ENCODE data around the gene ADAMTS12. TPM values are rescaled to one million over a fixed set of nuclear protein-coding genes. Genes with fewer than 3 reads are reported as not detected.
"Not testable (repeated sequence)": the region's sequence is repeated elsewhere in the genome, so short reads cannot be mapped to it uniquely, and the experiment has no call there.

ADAMTS12 gene, protein sequence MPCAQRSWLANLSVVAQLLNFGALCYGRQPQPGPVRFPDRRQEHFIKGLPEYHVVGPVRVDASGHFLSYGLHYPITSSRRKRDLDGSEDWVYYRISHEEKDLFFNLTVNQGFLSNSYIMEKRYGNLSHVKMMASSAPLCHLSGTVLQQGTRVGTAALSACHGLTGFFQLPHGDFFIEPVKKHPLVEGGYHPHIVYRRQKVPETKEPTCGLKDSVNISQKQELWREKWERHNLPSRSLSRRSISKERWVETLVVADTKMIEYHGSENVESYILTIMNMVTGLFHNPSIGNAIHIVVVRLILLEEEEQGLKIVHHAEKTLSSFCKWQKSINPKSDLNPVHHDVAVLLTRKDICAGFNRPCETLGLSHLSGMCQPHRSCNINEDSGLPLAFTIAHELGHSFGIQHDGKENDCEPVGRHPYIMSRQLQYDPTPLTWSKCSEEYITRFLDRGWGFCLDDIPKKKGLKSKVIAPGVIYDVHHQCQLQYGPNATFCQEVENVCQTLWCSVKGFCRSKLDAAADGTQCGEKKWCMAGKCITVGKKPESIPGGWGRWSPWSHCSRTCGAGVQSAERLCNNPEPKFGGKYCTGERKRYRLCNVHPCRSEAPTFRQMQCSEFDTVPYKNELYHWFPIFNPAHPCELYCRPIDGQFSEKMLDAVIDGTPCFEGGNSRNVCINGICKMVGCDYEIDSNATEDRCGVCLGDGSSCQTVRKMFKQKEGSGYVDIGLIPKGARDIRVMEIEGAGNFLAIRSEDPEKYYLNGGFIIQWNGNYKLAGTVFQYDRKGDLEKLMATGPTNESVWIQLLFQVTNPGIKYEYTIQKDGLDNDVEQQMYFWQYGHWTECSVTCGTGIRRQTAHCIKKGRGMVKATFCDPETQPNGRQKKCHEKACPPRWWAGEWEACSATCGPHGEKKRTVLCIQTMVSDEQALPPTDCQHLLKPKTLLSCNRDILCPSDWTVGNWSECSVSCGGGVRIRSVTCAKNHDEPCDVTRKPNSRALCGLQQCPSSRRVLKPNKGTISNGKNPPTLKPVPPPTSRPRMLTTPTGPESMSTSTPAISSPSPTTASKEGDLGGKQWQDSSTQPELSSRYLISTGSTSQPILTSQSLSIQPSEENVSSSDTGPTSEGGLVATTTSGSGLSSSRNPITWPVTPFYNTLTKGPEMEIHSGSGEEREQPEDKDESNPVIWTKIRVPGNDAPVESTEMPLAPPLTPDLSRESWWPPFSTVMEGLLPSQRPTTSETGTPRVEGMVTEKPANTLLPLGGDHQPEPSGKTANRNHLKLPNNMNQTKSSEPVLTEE (N-terminal part only)
- 0.52 TPM for total RNA-seq

DNA sequence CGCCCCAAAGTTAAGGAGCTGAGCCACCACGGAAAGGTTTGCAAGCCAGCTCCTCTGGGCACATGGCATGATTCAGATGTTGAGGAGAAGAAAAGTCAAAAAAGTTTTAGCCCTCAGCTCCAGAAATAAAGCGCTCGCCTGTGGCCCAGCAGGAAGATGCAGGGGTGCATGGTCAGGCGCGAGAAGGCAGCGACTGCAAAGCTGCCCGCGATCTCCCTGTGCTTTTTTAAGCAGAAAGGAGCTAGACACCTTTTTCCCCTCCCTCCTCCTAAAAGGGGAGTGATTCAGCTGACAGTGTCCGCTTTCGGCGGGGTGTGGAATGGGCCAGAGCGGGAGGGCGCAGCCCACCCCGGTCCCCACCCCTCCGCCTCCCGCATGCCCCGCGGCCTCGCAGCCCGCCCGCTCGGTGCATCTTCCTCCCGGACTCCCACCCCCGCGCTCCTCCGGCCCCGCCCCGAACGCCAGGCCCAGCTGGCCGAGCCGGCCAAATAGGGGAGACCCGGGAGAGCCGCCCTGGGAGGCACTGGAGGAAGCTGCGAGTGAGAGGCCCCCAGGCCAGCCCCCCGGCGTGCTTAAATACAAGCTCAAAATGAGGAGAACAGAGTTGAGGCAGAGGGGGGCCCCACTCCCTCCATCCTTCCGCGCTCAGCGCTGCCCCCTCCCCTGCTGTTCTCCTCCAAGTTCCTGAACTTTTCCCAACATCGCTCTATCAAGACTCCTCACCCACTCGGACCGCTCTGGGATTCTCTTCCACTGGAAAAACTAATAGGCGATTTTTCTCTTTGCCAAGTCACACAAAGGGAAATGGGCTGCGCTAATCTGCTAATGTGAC lies at the start of gene ADAMTS12:
ADAMTS12 (minus strand) TSS at position 203 of the 832 bp plus-strand sequence; CDS start at position 69, 134 bp downstream.
- ATAC-seq, result no peak

DNA sequence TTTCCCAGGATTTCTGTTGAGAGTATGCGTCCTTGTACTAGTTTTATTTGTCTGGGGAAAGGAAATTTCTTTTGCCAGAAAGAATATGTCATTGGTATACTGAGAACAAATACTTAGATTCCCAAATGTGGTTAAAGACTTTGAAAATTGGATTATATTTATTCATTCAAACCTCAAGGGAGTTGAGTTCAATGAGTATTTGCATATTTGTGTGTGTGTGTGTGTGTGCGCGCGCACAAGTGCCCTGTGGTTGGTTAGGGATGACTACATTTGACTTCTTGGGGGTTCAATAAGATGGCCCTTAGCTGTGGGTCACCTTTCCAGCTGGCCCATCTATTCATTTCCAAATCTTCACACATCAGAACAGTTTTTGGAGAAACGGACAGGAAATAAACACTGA lies 49.3 kb upstream of the ADAMTS12 start:
- no peak for ATAC-seq

DNA sequence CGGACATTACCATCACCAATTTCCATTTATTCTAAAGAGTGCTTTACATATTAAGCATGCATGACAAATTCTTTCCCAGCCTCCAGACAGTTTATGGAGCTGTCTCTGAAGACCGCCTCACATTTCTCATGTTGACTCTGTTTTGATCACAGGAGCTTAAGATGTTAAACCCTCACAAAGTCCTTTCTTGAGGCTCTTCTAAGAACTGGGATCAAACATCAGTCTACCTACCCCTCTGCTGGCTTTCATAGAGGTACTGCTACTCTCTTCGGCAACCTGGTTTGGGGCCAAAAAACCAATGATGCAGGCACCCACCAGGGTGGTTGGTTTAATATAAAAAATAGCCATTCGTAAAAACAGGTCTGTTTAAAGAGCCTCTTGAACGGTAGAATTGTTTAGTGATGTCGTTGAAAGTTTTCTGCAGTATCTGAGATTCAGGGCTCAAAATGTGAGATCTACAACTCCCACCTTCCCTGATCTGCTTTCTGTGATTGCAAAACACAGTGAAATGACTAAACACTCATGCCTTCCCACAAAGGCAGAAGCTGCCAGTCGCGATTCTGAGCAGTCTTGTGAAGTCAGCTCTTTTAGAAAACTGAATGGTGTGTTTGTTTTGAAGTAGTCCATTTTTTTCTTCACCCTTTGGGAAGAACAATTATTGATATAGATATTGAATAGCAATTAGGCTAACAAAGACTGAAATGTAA lies 47.9 kb upstream of the ADAMTS12 start:
- no peak for ATAC-seq

DNA sequence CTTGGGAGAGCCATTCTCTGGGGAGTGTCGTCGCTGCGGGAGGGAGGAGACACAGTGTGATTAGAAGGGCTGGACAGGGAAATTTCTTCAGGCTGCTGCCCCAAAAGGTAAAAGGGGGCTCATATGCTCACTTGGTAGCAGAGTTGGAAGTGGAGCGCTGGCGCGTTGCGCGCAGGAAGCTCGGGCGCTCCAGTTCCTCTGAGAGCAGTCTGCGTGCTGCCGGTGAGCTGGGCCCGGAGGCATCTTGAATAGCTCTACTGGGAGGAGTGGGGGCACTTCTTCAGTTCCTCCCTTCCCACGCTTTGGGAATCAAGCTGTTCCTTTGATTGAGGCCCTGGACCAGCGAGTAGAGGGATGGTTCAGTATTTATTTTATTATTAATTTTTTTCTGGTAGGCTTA lies 47.1 kb upstream of the ADAMTS12 start:
- no peak for ATAC-seq

DNA sequence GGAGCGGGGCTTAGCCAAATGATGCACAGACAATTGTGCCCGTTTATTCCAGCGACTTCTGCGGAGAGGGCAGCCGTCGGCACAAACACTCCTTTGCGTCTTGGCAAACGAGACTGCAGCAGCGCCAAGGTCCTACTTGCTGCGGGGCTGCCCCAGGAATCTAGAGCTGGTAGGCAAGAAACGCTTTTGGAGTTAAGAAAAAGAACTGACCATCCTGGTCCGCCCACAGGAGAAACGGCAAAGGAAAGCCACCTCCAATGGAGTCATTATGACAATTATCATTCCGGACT lies 46.7 kb upstream of the ADAMTS12 start:
- no peak for ATAC-seq

DNA sequence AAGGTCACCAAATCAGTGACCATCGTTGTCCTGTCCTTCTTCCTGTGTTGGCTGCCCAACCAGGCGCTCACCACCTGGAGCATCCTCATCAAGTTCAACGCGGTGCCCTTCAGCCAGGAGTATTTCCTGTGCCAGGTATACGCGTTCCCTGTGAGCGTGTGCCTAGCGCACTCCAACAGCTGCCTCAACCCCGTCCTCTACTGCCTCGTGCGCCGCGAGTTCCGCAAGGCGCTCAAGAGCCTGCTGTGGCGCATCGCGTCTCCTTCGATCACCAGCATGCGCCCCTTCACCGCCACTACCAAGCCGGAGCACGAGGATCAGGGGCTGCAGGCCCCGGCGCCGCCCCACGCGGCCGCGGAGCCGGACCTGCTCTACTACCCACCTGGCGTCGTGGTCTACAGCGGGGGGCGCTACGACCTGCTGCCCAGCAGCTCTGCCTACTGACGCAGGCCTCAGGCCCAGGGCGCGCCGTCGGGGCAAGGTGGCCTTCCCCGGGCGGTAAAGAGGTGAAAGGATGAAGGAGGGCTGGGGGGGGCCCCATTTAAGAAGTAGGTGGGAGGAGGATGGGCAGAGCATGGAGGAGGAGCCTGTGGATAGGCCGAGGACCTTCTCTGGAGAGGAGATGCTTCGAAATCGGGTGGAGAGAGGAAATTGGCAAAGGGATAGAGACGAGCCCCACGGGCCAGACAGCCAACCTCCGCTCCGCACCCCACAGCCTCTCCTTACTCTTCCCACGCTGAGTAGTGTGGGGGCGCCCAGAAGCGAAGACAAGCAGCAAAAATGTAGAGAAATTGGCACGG lies 46.1 kb upstream of the ADAMTS12 start:
- ATAC-seq, result no peak

DNA sequence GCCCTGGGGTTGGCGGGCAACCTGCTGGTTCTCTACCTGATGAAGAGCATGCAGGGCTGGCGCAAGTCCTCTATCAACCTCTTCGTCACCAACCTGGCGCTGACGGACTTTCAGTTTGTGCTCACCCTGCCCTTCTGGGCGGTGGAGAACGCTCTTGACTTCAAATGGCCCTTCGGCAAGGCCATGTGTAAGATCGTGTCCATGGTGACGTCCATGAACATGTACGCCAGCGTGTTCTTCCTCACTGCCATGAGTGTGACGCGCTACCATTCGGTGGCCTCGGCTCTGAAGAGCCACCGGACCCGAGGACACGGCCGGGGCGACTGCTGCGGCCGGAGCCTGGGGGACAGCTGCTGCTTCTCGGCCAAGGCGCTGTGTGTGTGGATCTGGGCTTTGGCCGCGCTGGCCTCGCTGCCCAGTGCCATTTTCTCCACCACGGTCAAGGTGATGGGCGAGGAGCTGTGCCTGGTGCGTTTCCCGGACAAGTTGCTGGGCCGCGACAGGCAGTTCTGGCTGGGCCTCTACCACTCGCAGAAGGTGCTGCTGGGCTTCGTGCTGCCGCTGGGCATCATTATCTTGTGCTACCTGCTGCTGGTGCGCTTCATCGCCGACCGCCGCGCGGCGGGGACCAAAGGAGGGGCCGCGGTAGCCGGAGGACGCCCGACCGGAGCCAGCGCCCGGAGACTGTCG lies 45.4 kb upstream of the ADAMTS12 start:
- no peak for ATAC-seq

DNA sequence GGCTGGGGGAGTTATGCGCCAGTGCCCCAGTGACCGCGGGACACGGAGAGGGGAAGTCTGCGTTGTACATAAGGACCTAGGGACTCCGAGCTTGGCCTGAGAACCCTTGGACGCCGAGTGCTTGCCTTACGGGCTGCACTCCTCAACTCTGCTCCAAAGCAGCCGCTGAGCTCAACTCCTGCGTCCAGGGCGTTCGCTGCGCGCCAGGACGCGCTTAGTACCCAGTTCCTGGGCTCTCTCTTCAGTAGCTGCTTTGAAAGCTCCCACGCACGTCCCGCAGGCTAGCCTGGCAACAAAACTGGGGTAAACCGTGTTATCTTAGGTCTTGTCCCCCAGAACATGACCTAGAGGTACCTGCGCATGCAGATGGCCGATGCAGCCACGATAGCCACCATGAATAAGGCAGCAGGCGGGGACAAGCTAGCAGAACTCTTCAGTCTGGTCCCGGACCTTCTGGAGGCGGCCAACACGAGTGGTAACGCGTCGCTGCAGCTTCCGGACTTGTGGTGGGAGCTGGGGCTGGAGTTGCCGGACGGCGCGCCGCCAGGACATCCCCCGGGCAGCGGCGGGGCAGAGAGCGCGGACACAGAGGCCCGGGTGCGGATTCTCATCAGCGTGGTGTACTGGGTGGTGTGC lies 44.7 kb upstream of the ADAMTS12 start, which contains the start of gene RXFP3:
RXFP3 (plus strand) TSS at position 6 of the 636 bp plus-strand sequence; CDS start at position 361, 355 bp downstream.
- no peak for ATAC-seq

DNA sequence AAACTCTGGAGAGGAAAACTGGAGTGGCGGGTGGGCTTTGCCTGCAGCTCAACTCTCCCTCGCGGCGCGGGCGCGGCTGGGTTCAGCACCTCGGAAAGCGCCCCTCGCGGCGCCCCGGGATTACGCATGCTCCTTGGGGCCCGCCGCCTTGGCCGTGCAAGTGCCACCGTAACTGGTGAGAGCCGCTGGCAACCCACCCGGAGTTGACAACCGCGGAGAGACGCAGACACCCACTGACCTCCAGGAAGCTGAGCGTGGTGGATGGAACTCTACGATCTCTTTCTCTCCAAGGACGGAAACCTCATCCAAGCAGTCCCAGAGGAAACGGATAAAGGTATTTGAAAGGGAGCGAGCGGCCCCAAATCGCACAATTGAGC lies 44.2 kb upstream of the ADAMTS12 start:
- ATAC-seq, result peak; percentile 45

DNA sequence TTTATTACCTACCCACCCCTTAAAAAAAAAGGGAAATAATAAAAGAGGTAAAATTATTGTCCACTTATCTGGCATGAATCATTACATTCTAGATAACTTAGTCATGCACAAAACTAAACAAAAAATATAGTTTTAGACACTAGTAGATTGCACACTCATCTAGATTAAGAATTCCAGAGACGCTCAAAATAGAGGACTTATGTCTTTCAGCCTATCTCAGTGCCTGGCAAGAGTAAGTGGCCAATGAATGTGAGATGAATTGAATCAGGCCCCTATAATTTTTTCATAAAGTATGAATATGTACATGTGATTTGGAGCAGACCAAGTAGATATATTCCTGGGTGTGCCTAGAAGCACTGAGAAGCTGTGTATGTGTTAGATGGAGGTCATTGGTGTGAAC lies 42.4 kb upstream of the ADAMTS12 start:
- no peak for ATAC-seq

DNA sequence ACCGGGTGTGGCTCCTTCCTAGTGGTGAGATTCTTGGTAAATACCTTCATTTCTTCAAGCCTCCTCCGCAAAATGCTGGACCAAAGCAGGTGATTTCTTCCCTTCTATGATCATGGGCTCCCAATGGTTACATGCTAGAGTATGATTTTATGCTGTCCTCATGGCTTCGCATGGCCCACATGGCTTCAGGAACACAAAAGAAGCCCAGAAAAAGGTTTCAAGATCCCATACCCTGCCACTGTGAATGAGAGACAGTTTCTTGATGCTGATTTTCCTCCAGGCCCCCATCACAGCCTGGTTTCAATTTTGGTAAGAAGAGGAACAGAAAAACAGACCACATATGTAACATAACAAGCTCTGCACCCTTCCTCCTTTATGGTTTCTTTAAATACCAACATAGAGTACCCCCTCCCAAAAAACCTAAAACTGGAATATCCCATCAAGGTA lies 42.0 kb upstream of the ADAMTS12 start:
- ATAC-seq, result no peak

DNA sequence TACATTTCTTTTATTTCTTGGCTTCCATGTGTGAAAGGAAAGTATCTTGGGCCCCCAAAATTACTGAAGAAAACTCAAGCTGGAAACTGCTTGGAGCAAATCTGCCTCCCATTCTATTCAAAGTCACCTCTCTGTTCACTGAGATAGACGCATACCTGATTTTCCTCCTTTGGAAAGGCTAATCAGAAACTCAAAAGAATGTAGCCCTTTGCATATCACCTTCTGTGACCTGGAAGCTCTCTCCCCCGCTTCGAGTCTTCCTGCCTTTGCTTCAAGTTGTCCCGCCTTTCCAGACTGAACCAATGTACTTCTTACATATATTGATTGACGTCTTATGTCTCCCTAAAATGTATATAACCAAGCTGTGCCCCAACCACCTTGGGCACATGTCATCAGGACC lies 39.3 kb upstream of the ADAMTS12 start:
- ATAC-seq, result no peak

DNA sequence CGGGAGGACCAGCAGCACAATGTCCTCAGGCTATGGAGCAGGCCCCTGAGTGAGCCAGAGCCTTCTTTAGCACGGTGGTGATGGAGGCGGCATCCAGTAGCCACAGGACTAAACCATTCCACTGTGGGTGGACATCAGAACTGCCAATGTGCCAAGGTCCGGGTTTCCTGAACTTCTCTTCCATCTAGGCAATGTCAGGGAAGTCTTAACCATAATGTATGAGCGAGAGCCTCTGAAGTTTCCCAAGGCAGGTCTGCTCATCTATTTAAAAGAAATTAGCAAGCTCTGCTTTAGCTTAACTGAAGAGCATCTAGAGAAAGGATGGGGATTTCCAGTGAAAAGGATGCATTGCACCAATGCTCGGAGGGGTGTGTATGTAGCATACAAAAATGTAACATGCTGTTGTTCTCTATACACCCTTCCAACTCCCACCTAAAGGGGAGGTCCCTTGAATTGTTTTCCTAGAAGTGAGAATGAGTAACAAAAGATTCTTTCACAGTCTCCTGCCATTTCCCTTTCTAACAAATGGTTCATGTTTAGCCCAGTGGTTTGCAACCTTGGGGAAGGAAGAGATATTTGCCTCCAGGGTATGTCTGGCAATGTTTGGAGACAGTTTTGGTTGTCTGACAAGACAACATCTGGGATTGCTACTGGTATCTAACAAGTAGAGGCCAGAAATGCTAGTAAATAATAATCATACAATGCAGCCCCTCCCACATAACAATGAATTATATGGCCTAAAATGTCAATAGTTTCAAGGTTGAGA lies 38.3 kb upstream of the ADAMTS12 start:
- ATAC-seq, result no peak

DNA sequence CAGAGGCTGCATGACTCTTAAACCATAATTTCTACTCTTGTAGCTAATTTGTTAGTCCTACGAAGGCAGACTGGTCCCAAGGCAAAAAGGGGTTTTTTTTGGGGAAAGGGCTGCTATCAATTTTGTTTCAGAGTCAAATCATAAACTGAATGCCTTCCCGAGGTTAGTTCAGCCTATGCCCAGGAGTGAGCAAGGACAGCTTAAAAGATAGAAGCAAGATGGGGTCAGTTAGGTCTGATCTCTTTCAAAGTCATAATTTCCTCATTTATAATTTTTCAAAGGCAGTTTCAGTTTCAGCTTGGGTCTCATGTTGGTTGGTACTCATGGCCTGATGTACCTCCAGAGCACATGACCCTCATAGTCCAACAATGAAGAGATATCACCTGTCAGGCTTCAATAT lies 36.5 kb upstream of the ADAMTS12 start:
- ATAC-seq, result no peak

DNA sequence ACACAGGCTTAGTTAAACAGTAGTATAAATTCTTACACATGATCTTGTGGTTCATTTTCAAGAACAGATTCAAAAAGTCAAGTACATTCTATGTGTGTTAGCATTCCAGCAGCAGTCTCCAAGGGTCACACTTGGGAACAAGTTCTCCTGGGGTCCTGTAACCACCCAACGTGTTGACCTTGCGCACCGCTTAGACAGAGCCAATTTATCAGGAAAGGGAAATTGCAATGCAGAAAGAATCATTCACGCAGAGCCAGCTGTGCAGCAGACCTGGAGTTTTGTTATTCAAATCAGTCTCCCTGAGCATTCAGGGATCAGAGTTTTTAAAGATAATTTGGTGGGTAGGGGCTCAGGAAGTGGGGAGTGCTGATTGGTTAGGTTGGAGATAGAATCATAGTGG lies 35.9 kb upstream of the ADAMTS12 start:
- no peak for ATAC-seq

DNA sequence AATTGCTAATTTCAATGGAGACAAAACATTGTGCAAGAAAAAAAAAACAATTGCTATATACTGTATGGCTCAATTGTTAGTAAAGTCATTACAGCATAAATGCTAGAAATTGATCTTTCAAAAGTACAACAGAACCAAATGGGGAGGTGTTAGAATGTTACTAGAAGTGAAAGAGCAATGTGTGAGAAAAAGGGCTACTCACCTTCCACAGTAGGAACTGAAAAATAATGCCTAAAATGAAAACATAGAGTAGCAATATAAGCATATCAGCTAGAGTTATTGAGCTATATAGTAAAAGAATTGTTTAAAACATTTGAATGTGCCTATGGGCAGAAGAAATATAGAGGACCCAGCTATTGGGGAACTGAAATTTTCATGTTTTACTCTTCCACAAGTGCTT lies 33.5 kb upstream of the ADAMTS12 start:
- ATAC-seq, result no peak

DNA sequence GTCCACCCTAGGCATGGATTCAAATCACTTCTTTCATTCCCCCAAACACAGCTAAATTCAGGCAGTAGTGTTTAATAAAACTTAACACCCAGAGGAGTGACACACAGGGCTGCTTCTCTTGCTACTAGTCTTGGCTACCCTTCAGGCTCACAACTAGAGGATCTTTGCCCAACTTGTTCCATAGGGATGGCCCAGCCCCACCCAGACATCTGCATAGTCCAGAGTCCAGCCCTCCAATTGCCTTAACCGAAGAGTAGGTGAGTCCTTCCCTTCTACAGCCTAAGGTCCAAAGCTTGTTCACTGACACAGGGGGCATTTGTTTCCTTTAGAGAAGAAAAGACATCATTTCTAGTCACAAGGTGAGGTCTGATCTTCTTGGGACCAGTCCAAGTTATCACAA lies 29.2 kb upstream of the ADAMTS12 start:
- no peak for ATAC-seq

DNA sequence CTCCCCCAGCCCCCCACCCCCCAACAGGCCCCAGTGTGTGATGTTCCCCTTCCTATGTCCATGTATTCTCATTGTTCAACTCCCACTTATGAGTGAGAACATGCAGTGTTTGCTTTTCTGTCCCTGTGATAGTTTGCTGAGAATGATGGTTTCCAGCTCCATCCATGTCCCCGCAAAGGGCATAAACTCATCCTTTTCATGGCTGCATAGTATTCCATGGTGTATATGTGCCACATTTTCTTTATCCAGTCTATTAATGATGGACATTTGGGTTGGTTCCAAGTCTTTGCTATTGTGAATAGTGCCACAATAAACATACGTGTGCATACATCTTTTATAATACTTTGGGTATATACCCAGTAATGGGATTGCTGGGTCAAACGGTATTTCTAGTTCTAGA lies 23.1 kb upstream of the ADAMTS12 start:
- ATAC-seq, result not testable (repeated sequence)
